Endodermal cell (in vitro differentiated cells): Measurements from ENCODE around the gene NEU3. TPM values are rescaled to one million over a fixed set of nuclear protein-coding genes. Genes with fewer than 3 reads are reported as not detected.

Experiments used
- DNase-seq: peaks from one replicate; pipeline ENCODE4 v3.0.0-alpha.2; 2017
- H3K27ac ChIP-seq: 2 replicates; pipeline ENCODE4 v1.5.1; 2013; ENCODE audit warnings: mild to moderate bottlenecking, low read depth, low read length, moderate library complexity
- H3K27me3 ChIP-seq: 2 replicates; pipeline ENCODE4 v1.6.1; 2013; ENCODE audit warnings: mild to moderate bottlenecking, low read length, moderate library complexity; ENCODE audit not compliant: insufficient read depth, control insufficient read depth, poor library complexity, severe bottlenecking
- H3K36me3 ChIP-seq: 2 replicates; pipeline ENCODE4 v1.7.0; 2013; ENCODE audit warnings: mild to moderate bottlenecking, low read length, moderate library complexity; ENCODE audit not compliant: control insufficient read depth, insufficient read depth
- H3K4me1 ChIP-seq: one replicate; pipeline ENCODE4 v1.7.0; 2013; ENCODE audit warnings: low read length; ENCODE audit not compliant: control insufficient read depth, insufficient read depth
- H3K4me3 ChIP-seq: 2 replicates; pipeline ENCODE4 v1.5.1; 2013; ENCODE audit warnings: mild to moderate bottlenecking, low read length, moderate library complexity
- H3K9ac ChIP-seq: 2 replicates; pipeline ENCODE4 v1.6.1; 2013; ENCODE audit warnings: mild to moderate bottlenecking, low read length, moderate library complexity; ENCODE audit not compliant: poor library complexity, severe bottlenecking; ENCODE audit errors: extremely low read depth
- H3K9me3 ChIP-seq: 2 replicates; pipeline ENCODE4 v1.6.1; 2013; ENCODE audit warnings: mild to moderate bottlenecking, low read length, moderate library complexity; ENCODE audit not compliant: control insufficient read depth
- H3K27ac Mint-ChIP-seq: 2 replicates; pipeline ENCODE4 v1.8.0; 2020; ENCODE audit warnings: mixed read lengths
- H3K27me3 Mint-ChIP-seq: 2 replicates; pipeline ENCODE4 v1.8.0; 2021; ENCODE audit warnings: mild to moderate bottlenecking, mixed read lengths; ENCODE audit not compliant: insufficient read depth
- H3K36me3 Mint-ChIP-seq: 2 replicates; pipeline ENCODE4 v1.8.0; 2020; ENCODE audit warnings: low read depth, mixed read lengths
- H3K4me1 Mint-ChIP-seq: 2 replicates; pipeline ENCODE4 v1.8.0; 2020; ENCODE audit warnings: mixed read lengths
- H3K4me3 Mint-ChIP-seq: 2 replicates; pipeline ENCODE4 v1.8.0; 2020; ENCODE audit warnings: mild to moderate bottlenecking, moderate library complexity, mixed read lengths
- H3K9me3 Mint-ChIP-seq: 2 replicates; pipeline ENCODE4 v1.8.0; 2020; ENCODE audit warnings: mild to moderate bottlenecking, mixed read lengths
- CTCF ChIP-seq: fragments of 200-600 bp; sonication (generic); conservative IDR thresholded peaks from 2 replicates; pipeline ENCODE4 v1.5.0; 2021; ENCODE audit warnings: antibody characterized with exemption, mild to moderate bottlenecking
- WGBS, 2 experiments: methylation state at CpG; one replicate each; pipeline versions ENCODE4 v1.1.5 to v1.1.7; 2013; ENCODE audit warnings: missing lambda C conversion rate in 2 of 2, mixed read lengths in 1 of 2; ENCODE audit not compliant: insufficient coverage in 1 of 2, insufficient read length in 1 of 2; 5-methylcytosine and 5-hydroxymethylcytosine counted together
- total RNA-seq, 2 donors: library from RNA; stranded (reverse); fragmentation: NEBNext Ultra II Directional in 1 of 2; extraction: Animal tissue kit (Norgen Biotek cat#: 25700) in 1 of 2; gene quantifications; 2 replicates in 1 of 2; 3 replicates in 1 of 2; pipeline ENCODE4 v1.2.1, GENCODE V29; 2021

Gene NEU3
- total RNA-seq, 2 donors from 2014 or later = 9.1 to 10.8 TPM

- no peaks in the 10 kb centered on the region for H3K4me1 ChIP-seq
- DNase-seq = no peak
- no peaks in the 10 kb centered on the region for H3K27me3 ChIP-seq
- H3K27me3 Mint-ChIP-seq = peaks cover 3% of the 10 kb centered on the region
- H3K9ac ChIP-seq = no peak overlapping the region
- H3K9me3 ChIP-seq = no peaks in the 10 kb centered on the region
- H3K4me1 Mint-ChIP-seq = no peaks in the 10 kb centered on the region
- H3K27ac Mint-ChIP-seq = no peak overlapping the region
- WGBS, 2 experiments = 87 to 90% methylated on average over 6 to 7 of the region's 7 CpGs
- no peak overlapping the region for H3K27ac ChIP-seq
- H3K36me3 ChIP-seq = no peaks in the 10 kb centered on the region
- no peak overlapping the region for H3K4me3 ChIP-seq
- no peaks in the 10 kb centered on the region for H3K9me3 Mint-ChIP-seq
- H3K4me3 Mint-ChIP-seq = no peak overlapping the region
- TF ChIP-seq CTCF = no peak
- no peaks in the 10 kb centered on the region for H3K36me3 Mint-ChIP-seq
Measured at GRCh38 chr11:75066061-75066460, 77.3 kb downstream of the NEU3 start.

Other genes with a start within 250 kb of the NEU3 start
- gene RNF169, start 240.1 kb upstream of the NEU3 start, total RNA-seq = 10 to 100 TPM; 18.3 to 23.6 TPM
- 1 to 10 TPM; 7.2 to 9.0 TPM for gene XRRA1, start 39.8 kb upstream of the NEU3 start, total RNA-seq
- 100 to 1,000 TPM; 131 to 141 TPM for gene SPCS2, start 39.7 kb upstream of the NEU3 start, total RNA-seq
- not detected for gene OR2AT4, start 107.9 kb downstream of the NEU3 start, total RNA-seq
- gene SLCO2B1, start 162.2 kb downstream of the NEU3 start, total RNA-seq = 1 to 10 TPM; 1.1 to 1.9 TPM